ENCODE measurements around the gene ZNF19. TPM values are rescaled to one million over a fixed set of nuclear protein-coding genes. Genes with fewer than 3 reads are reported as not detected.
A peak's percentile ranks its signal among the peaks of the same experiment; 100 is the strongest.

ZNF19 gene
- total and polyA plus RNA-seq, 9 of the 15 experiments (the other 6 are each of a cell fraction or from before 2014, with no cell fraction given) = 1.2 to 2.8 (median 1.8) TPM

- intact Hi-C loops (cut with micrococcal nuclease) (no loop called here), in situ Hi-C loops (cut with MboI) (no loop called here)
- no TSS peak for BruUV-seq (replicated peaks)
- CTCF ChIA-PET (ENCODE audit: low intra/inter-chr PET ratio) = no interaction called here
- TF ChIP-seq ZNF165 (CRISPR knock-in tag; IDR thresholded peaks at IDR 0.05; ENCODE audit: borderline replicate concordance) = no peak
- peak; percentile 70 for TF ChIP-seq FOSL1 (tag; conservative IDR thresholded peaks at IDR 0.05)
- ATAC-seq = no peak
- Histone ChIP-seq H3K9ac (ENCODE audit: insufficient read depth in 1 of 2, low read depth in 2 of 2, low read length in 2 of 2) (no peak overlapping the region), H3K9me1 (ENCODE audit: control insufficient read depth, insufficient read depth, low read length) (no peaks in the 10 kb centered on the region), H2AFZ (ENCODE audit: low read depth, low read length) (no peak overlapping the region), H3K27me3 (ENCODE audit: control insufficient read depth in 2 of 2, insufficient read depth in 2 of 2, low read length in 2 of 2) (no peaks in the 10 kb centered on the region), H3K4me2 (ENCODE audit: insufficient read depth, low read length) (no peak overlapping the region), H3K79me2 (ENCODE audit: control insufficient read depth, insufficient read depth, low read length) (no peaks in the 10 kb centered on the region), H3K9me3 (replicated peaks; ENCODE audit: control insufficient read depth, insufficient read depth, low read depth, low read length) (no peaks in the 10 kb centered on the region), H3K36me3 (ENCODE audit: control insufficient read depth, insufficient read depth, low read length) (no peaks in the 10 kb centered on the region), H3K4me1 (replicated peaks in 1 of 2; ENCODE audit: control insufficient read depth in 2 of 2, insufficient read depth in 2 of 2, low read length in 2 of 2) (no peaks in the 10 kb centered on the region; a peak in 1 of 5 replicates), H3K4me3 (no peak overlapping the region), H4K20me1 (replicated peaks; ENCODE audit: control insufficient read depth, insufficient read depth, low read length) (no peaks in the 10 kb centered on the region), H3K27ac (ENCODE audit: extremely low read depth, low read depth, low read length) (no peak overlapping the region)
- 28% methylated on average over 3 of the region's 3 CpGs for WGBS (ENCODE audit: insufficient coverage, low coverage, missing lambda C conversion rate)
- POLR2A ChIA-PET = interaction anchor here (1.5 to 1.6 kb wide), 2 partner anchors 11 kb away, joined by 3 to 4 read pairs; no protein-coding TSS in a partner anchor
- no peak for DNase-seq (ENCODE audit: extremely low read depth in 1 of 4, low spot score in 3 of 4)
- FAIRE-seq = no peak
These were observed 14.3 kb downstream of the ZNF19 start for GRCh38 chr16:71474864-71475263.

GRCh38 chr16:71473891-71474290, 15.2 kb downstream of the ZNF19 start:
- no peaks in the 10 kb centered on the region for H3K36me3 ChIP-seq (ENCODE audit: control insufficient read depth, insufficient read depth, low read length)
- BruUV-seq (replicated peaks) = no TSS peak
- no peaks in the 10 kb centered on the region for H3K79me2 ChIP-seq (ENCODE audit: control insufficient read depth, insufficient read depth, low read length)
- no peak for DNase-seq (ENCODE audit: extremely low read depth in 1 of 4, low spot score in 3 of 4)
- H3K9me3 ChIP-seq (replicated peaks; ENCODE audit: control insufficient read depth, insufficient read depth, low read depth, low read length) = no peaks in the 10 kb centered on the region
- no peak overlapping the region for H3K27ac ChIP-seq (ENCODE audit: extremely low read depth, low read depth, low read length)
- FAIRE-seq = no peak
- ChIA-PET POLR2A (interaction anchor here (1.5 kb wide), 1 partner anchor 10 kb away, joined by 4 read pairs; no protein-coding TSS in a partner anchor), CTCF (ENCODE audit: low intra/inter-chr PET ratio) (no interaction called here)
- no peak overlapping the region for H2AFZ ChIP-seq (ENCODE audit: low read depth, low read length)
- H3K27me3 ChIP-seq (ENCODE audit: control insufficient read depth in 2 of 2, insufficient read depth in 2 of 2, low read length in 2 of 2) = no peaks in the 10 kb centered on the region
- H4K20me1 ChIP-seq (replicated peaks; ENCODE audit: control insufficient read depth, insufficient read depth, low read length) = no peaks in the 10 kb centered on the region
- 23% methylated on average over 5 of the region's 5 CpGs for WGBS (ENCODE audit: insufficient coverage, low coverage, missing lambda C conversion rate)
- TF ChIP-seq RB1 (IDR thresholded peaks at IDR 0.05; ENCODE audit: low read depth) = no peak
- no peak for TF ChIP-seq SIRT6 (IDR thresholded peaks at IDR 0.05; ENCODE audit: low read depth, low read length)
- TF ChIP-seq CCAR2 (IDR thresholded peaks at IDR 0.05; ENCODE audit: low read depth, low read length) = no peak
- no peak for TF ChIP-seq ZFP1 (CRISPR knock-in tag; IDR thresholded peaks at IDR 0.05)
- TF ChIP-seq KDM2B (CRISPR knock-in tag; IDR thresholded peaks at IDR 0.05) = no peak
- no peak for TF ChIP-seq ETV5 (CRISPR knock-in tag; IDR thresholded peaks at IDR 0.05; ENCODE audit: low read depth)
- TF ChIP-seq KDM5B (IDR thresholded peaks at IDR 0.05; ENCODE audit: insufficient replicate concordance, low read depth, low read length) = no peak
- TF ChIP-seq GTF2F1 (IDR thresholded peaks at IDR 0.05; ENCODE audit: low read depth, low read length) = no peak
- no peak for TF ChIP-seq SMAD2 (IDR thresholded peaks at IDR 0.05; ENCODE audit: low read depth, low read length)
- TF ChIP-seq E2F1 (CRISPR knock-in tag; IDR thresholded peaks at IDR 0.05) = no peak
- no peak for TF ChIP-seq TBL1XR1 (IDR thresholded peaks at IDR 0.05; ENCODE audit: low read length in 2 of 2)
- intact Hi-C loops (cut with micrococcal nuclease) = no loop called here
- in situ Hi-C loops (cut with MboI) = no loop called here
- no peak for ATAC-seq
- H3K4me1 ChIP-seq (replicated peaks in 1 of 2; ENCODE audit: control insufficient read depth in 2 of 2, insufficient read depth in 2 of 2, low read length in 2 of 2) = no peaks in the 10 kb centered on the region
- no peak overlapping the region for H3K9ac ChIP-seq (ENCODE audit: insufficient read depth in 1 of 2, low read depth in 2 of 2, low read length in 2 of 2)
- H3K9me1 ChIP-seq (ENCODE audit: control insufficient read depth, insufficient read depth, low read length) = no peaks in the 10 kb centered on the region
- H3K4me3 ChIP-seq = no peak overlapping the region
- H3K4me2 ChIP-seq (ENCODE audit: insufficient read depth, low read length) = no peak overlapping the region
